ENCODE data around the gene EDARADD.

- TF ChIP-seq, protein P1, sequence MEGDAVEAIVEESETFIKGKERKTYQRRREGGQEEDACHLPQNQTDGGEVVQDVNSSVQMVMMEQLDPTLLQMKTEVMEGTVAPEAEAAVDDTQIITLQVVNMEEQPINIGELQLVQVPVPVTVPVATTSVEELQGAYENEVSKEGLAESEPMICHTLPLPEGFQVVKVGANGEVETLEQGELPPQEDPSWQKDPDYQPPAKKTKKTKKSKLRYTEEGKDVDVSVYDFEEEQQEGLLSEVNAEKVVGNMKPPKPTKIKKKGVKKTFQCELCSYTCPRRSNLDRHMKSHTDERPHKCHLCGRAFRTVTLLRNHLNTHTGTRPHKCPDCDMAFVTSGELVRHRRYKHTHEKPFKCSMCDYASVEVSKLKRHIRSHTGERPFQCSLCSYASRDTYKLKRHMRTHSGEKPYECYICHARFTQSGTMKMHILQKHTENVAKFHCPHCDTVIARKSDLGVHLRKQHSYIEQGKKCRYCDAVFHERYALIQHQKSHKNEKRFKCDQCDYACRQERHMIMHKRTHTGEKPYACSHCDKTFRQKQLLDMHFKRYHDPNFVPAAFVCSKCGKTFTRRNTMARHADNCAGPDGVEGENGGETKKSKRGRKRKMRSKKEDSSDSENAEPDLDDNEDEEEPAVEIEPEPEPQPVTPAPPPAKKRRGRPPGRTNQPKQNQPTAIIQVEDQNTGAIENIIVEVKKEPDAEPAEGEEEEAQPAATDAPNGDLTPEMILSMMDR (conservative IDR thresholded peaks at IDR 0.05; ENCODE audit: low read depth, low read length) = no peak
- TF ChIP-seq EZH2 (IDR thresholded peaks at IDR 0.05; ENCODE audit: low read length, unreplicated experiment) = no peak
Measured at GRCh38 chr1:236389253-236389652, 4.8 kb upstream of the EDARADD start.

Data from PC-3 (cell line).